ENCODE results near the gene LMTK3. TPM values are rescaled to one million over a fixed set of nuclear protein-coding genes. Genes with fewer than 3 reads are reported as not detected.

The LMTK3 gene
- total and polyA plus RNA-seq, 12 donors = 0.06 to 15.1 (median 2.2) TPM

GRCh38 chr19:48496959-48497727 lies 14.5 kb downstream of the LMTK3 start:
- H3K27ac ChIP-seq = no peak overlapping the region
- H3K4me3 ChIP-seq = no peak overlapping the region
- no peak for TF ChIP-seq POLR2A (IDR thresholded peaks at IDR 0.05)
- no peak for TF ChIP-seq CTCF (IDR thresholded peaks at IDR 0.05)
- WGBS, 4 donors = 44 to 64% (median 58%) methylated on average over 16 to 45 of the region's 45 CpGs
- peaks cover 11 to 14% of the 10 kb centered on the region in 2 donors for H3K4me1 ChIP-seq (replicated peaks in 1 of 2)
- intact Hi-C loops (cut with DNase I) = no loop called here
- no peaks in the 10 kb centered on the region for H3K9me3 ChIP-seq (replicated peaks in 1 of 3)
- H3K27me3 ChIP-seq = no peaks in the 10 kb centered on the region
- no peaks in the 10 kb centered on the region for H3K36me3 ChIP-seq (replicated peaks in 1 of 2)
- no peak for DNase-seq

GRCh38 chr19:48495396-48495795 lies 16.2 kb downstream of the LMTK3 start:
- no peaks in the 10 kb centered on the region for H3K9me3 ChIP-seq (replicated peaks in 1 of 3)
- peak overlapping the region in 2 of 5 donors; percentile 51 to 67 for H3K27ac ChIP-seq
- DNase-seq = peak in 1 of 7 donors; percentile 50
- 52 to 79% (median 72%) methylated on average over 5 to 6 of the region's 6 CpGs for WGBS, 4 donors
- no peak for TF ChIP-seq POLR2A (IDR thresholded peaks at IDR 0.05)
- TF ChIP-seq CTCF (IDR thresholded peaks at IDR 0.05) = no peak
- H3K4me1 ChIP-seq (replicated peaks in 1 of 2) = peaks cover 14 to 15% of the 10 kb centered on the region in 2 donors
- no peaks in the 10 kb centered on the region for H3K36me3 ChIP-seq (replicated peaks in 1 of 2)
- intact Hi-C loops (cut with DNase I) = no loop called here
- no peaks in the 10 kb centered on the region for H3K27me3 ChIP-seq
- no peak overlapping the region for H3K4me3 ChIP-seq

- peak in 1 of 2 donors; percentile 62 for TF ChIP-seq POLR2A (IDR thresholded peaks at IDR 0.05)
- no peak for TF ChIP-seq CTCF (IDR thresholded peaks at IDR 0.05)
- WGBS, 4 donors = 4 to 40% (median 18%) methylated on average over 5 to 70 of the region's 70 CpGs
Observed at GRCh38 chr19:48493718-48494401, 17.8 kb downstream of the LMTK3 start.

GRCh38 chr19:48492925-48493717 lies 18.5 kb downstream of the LMTK3 start:
- H3K4me3 ChIP-seq = peak overlapping the region in 2 of 4 donors; percentile 40 to 64
- DNase-seq = peak; percentile 98 to 99 (median 99)
- no peaks in the 10 kb centered on the region for H3K36me3 ChIP-seq (replicated peaks in 1 of 2)
- H3K27ac ChIP-seq = peak overlapping the region; percentile 36 to 89 (median 46)
- WGBS, 4 donors = 1 to 5% (median 2%) methylated on average over 15 to 47 of the region's 47 CpGs
- H3K4me1 ChIP-seq (replicated peaks in 1 of 2) = peaks cover 14 to 17% of the 10 kb centered on the region in 2 donors
- H3K9me3 ChIP-seq (replicated peaks in 1 of 3) = no peaks in the 10 kb centered on the region
- intact Hi-C loops (cut with DNase I) = no loop called here
- no peak for TF ChIP-seq CTCF (IDR thresholded peaks at IDR 0.05)
- peak in 1 of 2 donors; percentile 56 for TF ChIP-seq POLR2A (IDR thresholded peaks at IDR 0.05)
- no peaks in the 10 kb centered on the region for H3K27me3 ChIP-seq

More at GRCh38 chr19:48493718-48494401, 17.8 kb downstream of the LMTK3 start:
- intact Hi-C loops (cut with DNase I) = no loop called here
- Histone ChIP-seq H3K4me3 (peak overlapping the region in 2 of 4 donors; percentile 40 to 64), H3K36me3 (replicated peaks in 1 of 2) (no peaks in the 10 kb centered on the region), H3K27me3 (no peaks in the 10 kb centered on the region), H3K27ac (peak overlapping the region in 3 of 5 donors; percentile 36 to 89 (median 44)), H3K9me3 (replicated peaks in 1 of 3) (no peaks in the 10 kb centered on the region), H3K4me1 (replicated peaks in 1 of 2) (peaks cover 14 to 15% of the 10 kb centered on the region in 2 donors)
- peak in 1 of 7 donors; percentile 48 for DNase-seq
